22Rv1 (cell line): ENCODE data around the gene WDR35.

ENCODE experiments used
- H3K27ac ChIP-seq: fragments of 450-650 bp; 2 replicates; pipeline ENCODE4 v1.5.1; 2017
- CTCF ChIP-seq: fragments of 450-650 bp; IDR thresholded peaks from 2 replicates; pipeline ENCODE4 v1.5.1; 2017; ENCODE audit warnings: mild to moderate bottlenecking
- ZFX ChIP-seq: fragments of 450-650 bp; IDR thresholded peaks from 2 replicates; pipeline ENCODE4 v1.6.1; 2017; ENCODE audit warnings: antibody characterized with exemption, borderline replicate concordance

WDR35 gene

GRCh38 chr2:19874726-19875125, 115.2 kb downstream of the WDR35 start:
- TF ChIP-seq ZFX, result no peak
- no peak for TF ChIP-seq CTCF
- no peak overlapping the region for H3K27ac ChIP-seq

- H3K27ac ChIP-seq, result no peak overlapping the region
- TF ChIP-seq ZFX, result no peak
- TF ChIP-seq CTCF, result no peak
Measured at GRCh38 chr2:19873014-19873413, 116.9 kb downstream of the WDR35 start.

GRCh38 chr2:19872302-19872701, 117.6 kb downstream of the WDR35 start:
- H3K27ac ChIP-seq, result no peak overlapping the region
- TF ChIP-seq ZFX, result no peak

- H3K27ac ChIP-seq, result no peak overlapping the region
- TF ChIP-seq CTCF, result no peak
- TF ChIP-seq ZFX, result no peak
Measured at GRCh38 chr2:19871836-19872235, 118.1 kb downstream of the WDR35 start.

- H3K27ac ChIP-seq, result no peak overlapping the region
- TF ChIP-seq CTCF (no peak), ZFX (no peak)
Measured at GRCh38 chr2:19870792-19871191, 119.1 kb downstream of the WDR35 start.

- no peak overlapping the region for H3K27ac ChIP-seq
- no peak for TF ChIP-seq ZFX
- no peak for TF ChIP-seq CTCF
Measured at GRCh38 chr2:19868701-19869580, 121.0 kb downstream of the WDR35 start.

GRCh38 chr2:19868224-19868623, 121.7 kb downstream of the WDR35 start:
- no peak for TF ChIP-seq CTCF
- no peak for TF ChIP-seq ZFX
- H3K27ac ChIP-seq, result no peak overlapping the region
